Measurements from ENCODE around the gene YKT6. TPM values are rescaled to one million over a fixed set of nuclear protein-coding genes. Genes with fewer than 3 reads are reported as not detected.

The YKT6 gene
- total and polyA plus RNA-seq, 2 experiments from 2014 or later = 59.8 to 105 TPM

DNA sequence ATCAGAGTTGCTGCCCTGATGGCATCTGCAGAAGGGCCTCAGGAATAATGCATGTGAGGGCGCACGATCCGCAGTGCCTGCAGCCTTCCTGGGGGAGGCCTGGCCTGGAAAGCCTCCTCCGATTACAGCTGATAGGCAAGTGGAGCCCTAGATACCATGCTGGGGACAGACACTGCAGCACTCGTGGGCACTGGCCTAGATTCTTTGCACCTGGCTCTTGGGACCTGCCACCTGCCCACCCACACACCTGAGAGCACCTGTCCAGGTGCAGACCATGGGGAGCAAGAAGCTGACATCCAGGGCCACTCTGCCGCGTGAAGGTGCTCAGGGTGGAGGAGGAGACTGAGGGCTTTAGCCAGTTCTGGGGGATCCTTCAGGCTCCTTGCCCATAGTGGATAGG, 14.8 kb downstream of the YKT6 start:
- peaks cover 16% of the 10 kb centered on the region for H3K4me1 ChIP-seq (ENCODE audit: low read depth)
- no peaks in the 10 kb centered on the region for H3K27me3 ChIP-seq
- H3K9me3 ChIP-seq (ENCODE audit: low read depth) = no peaks in the 10 kb centered on the region
- no peak for DNase-seq (ENCODE audit: low read depth in 1 of 2, low spot score in 1 of 2)
- H3K4me3 ChIP-seq = no peak overlapping the region
- H3K36me3 ChIP-seq = peaks cover 20% of the 10 kb centered on the region
- TF ChIP-seq, protein P1, sequence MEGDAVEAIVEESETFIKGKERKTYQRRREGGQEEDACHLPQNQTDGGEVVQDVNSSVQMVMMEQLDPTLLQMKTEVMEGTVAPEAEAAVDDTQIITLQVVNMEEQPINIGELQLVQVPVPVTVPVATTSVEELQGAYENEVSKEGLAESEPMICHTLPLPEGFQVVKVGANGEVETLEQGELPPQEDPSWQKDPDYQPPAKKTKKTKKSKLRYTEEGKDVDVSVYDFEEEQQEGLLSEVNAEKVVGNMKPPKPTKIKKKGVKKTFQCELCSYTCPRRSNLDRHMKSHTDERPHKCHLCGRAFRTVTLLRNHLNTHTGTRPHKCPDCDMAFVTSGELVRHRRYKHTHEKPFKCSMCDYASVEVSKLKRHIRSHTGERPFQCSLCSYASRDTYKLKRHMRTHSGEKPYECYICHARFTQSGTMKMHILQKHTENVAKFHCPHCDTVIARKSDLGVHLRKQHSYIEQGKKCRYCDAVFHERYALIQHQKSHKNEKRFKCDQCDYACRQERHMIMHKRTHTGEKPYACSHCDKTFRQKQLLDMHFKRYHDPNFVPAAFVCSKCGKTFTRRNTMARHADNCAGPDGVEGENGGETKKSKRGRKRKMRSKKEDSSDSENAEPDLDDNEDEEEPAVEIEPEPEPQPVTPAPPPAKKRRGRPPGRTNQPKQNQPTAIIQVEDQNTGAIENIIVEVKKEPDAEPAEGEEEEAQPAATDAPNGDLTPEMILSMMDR (IDR thresholded peaks at IDR 0.05; ENCODE audit: low read depth, low read length) = no peak
- peak overlapping the region; percentile 75 for H3K27ac ChIP-seq

- no peak for DNase-seq (ENCODE audit: low read depth in 1 of 2, low spot score in 1 of 2)
- peaks cover 16% of the 10 kb centered on the region for H3K36me3 ChIP-seq
- H3K9me3 ChIP-seq (ENCODE audit: low read depth) = no peaks in the 10 kb centered on the region
- no peak overlapping the region for H3K4me3 ChIP-seq
- no peak overlapping the region for H3K27ac ChIP-seq
- TF ChIP-seq, protein P1 (IDR thresholded peaks at IDR 0.05; ENCODE audit: low read depth, low read length) = no peak
- H3K27me3 ChIP-seq = no peaks in the 10 kb centered on the region
- H3K4me1 ChIP-seq (ENCODE audit: low read depth) = peaks cover 16% of the 10 kb centered on the region
Measured at GRCh38 chr7:44216019-44216418, 15.2 kb downstream of the YKT6 start.

DNA sequence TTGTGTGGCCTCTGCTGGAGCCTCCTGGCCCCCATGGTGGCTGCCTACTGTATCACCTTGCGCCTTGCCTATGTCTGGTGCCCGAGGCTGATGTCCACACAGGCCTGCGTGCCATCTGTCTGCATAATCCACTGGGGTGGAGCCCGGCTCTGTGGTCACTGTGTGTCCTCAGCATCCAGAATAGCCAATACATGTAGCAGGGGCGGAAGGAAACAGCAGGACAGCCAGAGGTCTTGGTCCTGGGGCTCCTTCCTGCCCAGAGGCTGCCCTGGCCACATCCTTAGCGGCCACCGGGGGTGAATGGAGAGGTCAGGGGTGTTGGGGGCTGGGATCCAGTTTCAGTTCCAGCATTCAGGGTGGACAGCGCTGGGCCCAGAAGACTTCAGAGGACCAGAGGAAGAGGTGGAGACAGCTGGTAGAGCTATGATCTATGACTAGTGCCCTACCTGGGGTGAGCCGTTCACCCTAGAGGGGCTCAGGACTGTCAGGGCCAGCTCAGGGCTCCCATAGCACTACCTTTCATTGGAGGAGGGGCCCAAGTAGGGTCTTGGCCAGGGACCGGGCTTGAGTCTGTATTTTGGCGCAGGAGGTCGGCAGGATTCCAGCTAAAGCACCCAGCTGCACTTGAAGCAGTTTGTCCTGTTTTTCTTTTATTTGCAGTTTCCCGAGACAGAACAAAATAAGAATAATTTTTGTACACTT, 15.9 kb downstream of the YKT6 start:
- no peaks in the 10 kb centered on the region for H3K27me3 ChIP-seq
- no peak overlapping the region for H3K27ac ChIP-seq
- DNase-seq (ENCODE audit: low read depth in 1 of 2, low spot score in 1 of 2) = no peak
- no peak overlapping the region for H3K4me3 ChIP-seq
- H3K4me1 ChIP-seq (ENCODE audit: low read depth) = peaks cover 16% of the 10 kb centered on the region
- H3K36me3 ChIP-seq = peaks cover 10% of the 10 kb centered on the region
- TF ChIP-seq, protein P1 (IDR thresholded peaks at IDR 0.05; ENCODE audit: low read depth, low read length) = no peak
- no peaks in the 10 kb centered on the region for H3K9me3 ChIP-seq (ENCODE audit: low read depth)

DNA sequence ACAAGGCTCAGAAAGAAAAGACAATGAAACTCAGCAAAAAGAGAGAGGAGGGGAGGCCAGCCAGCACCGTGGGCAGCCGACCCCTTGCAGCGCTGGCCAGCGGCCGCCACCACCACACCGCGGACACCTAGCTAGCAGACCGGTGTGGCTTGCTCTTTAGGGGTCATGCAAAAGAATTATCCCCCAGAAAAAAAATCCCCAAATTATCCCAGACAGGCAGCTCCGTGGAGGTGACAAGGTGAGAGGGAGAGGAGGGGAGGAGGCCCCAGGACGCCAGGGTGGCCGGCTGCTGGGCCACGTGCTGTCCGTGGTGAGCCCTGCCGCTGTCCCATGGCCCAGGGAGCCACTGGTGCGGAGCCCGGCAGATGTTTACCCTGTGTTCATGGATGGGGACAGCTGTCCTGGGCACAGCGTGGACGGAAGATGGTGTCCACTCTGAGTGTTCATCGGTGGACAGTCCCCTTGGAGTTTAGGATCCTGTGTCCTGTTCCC, 16.5 kb downstream of the YKT6 start:
- no peaks in the 10 kb centered on the region for H3K9me3 ChIP-seq (ENCODE audit: low read depth)
- peaks cover 16% of the 10 kb centered on the region for H3K4me1 ChIP-seq (ENCODE audit: low read depth)
- no peak for DNase-seq (ENCODE audit: low read depth in 1 of 2, low spot score in 1 of 2)
- peaks cover 10% of the 10 kb centered on the region for H3K36me3 ChIP-seq
- no peak overlapping the region for H3K4me3 ChIP-seq
- TF ChIP-seq, protein P1 (IDR thresholded peaks at IDR 0.05; ENCODE audit: low read depth, low read length) = no peak
- H3K27me3 ChIP-seq = no peaks in the 10 kb centered on the region
- H3K27ac ChIP-seq = no peak overlapping the region

DNA sequence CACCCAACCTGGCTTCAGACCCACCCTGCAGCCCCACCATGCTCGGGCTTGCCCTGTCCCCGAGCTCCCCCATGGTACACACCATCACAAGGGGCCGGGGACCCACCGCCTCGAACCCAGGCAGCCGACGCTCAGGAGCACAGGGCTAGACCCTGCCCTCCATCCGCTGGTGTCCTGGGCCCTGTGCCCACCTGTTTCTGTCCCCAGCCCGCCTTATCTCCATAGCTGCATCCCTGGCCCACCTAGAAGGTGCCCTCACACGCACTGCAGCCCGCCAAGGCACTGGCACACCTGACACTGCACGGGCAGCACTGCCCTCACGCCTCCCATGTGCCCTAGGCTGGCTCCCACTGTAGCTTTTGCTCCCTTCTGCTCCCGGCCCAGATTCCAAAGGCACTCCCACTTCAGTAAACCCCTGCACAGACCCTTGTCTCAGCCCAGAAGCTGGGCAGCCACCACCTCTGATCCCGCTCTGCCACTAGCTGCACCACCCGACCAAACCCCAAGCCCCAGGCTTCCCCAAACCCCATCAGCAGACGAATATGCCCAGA, 17.1 kb downstream of the YKT6 start:
- DNase-seq (ENCODE audit: low read depth in 1 of 2, low spot score in 1 of 2) = no peak
- H3K36me3 ChIP-seq = peaks cover 10% of the 10 kb centered on the region
- peaks cover 17% of the 10 kb centered on the region for H3K4me1 ChIP-seq (ENCODE audit: low read depth)
- H3K27me3 ChIP-seq = no peaks in the 10 kb centered on the region
- peak overlapping the region; percentile 49 for H3K27ac ChIP-seq
- TF ChIP-seq, protein P1 (IDR thresholded peaks at IDR 0.05; ENCODE audit: low read depth, low read length) = no peak
- H3K9me3 ChIP-seq (ENCODE audit: low read depth) = no peaks in the 10 kb centered on the region
- H3K4me3 ChIP-seq = no peak overlapping the region
